MCF 10A (cell line): Measurements from ENCODE around the gene CEP76. TPM values are rescaled to one million over a fixed set of nuclear protein-coding genes. Genes with fewer than 3 reads are reported as not detected.
A peak's percentile ranks its signal among the peaks of the same experiment; 100 is the strongest.
"Not testable (repeated sequence)": the region's sequence is repeated elsewhere in the genome, so short reads cannot be mapped to it uniquely, and the experiment has no call there.

ENCODE experiments used
- BruUV-seq: library from RNA; stranded (reverse); fragments of 400-500 nt; replicated peaks from 2 replicates; lab custom pipeline; 2021; lab: Mats Ljungman, UMichigan
- CTCF ChIA-PET: fragments of 300-600 bp; sonication (Branson Sonifier 250); formaldehyde crosslinking; extraction: SDS; loops from one replicate; lab custom pipeline; 2021; ENCODE audit warnings: antibody characterized with exemption, inconsistent platforms; lab: Yijun Ruan, JAX
- POLR2A ChIA-PET: fragments of 300-600, 350-650 bp; sonication (Branson Sonifier 250); formaldehyde crosslinking; extraction: SDS; loops from one replicate; lab custom pipeline; 2020; ENCODE audit warnings: antibody characterized with exemption, inconsistent platforms; lab: Yijun Ruan, JAX
- DNase-seq: peaks from one replicate; pipeline ENCODE4 v3.0.0-alpha.2; 2018; ENCODE audit not compliant: unreplicated experiment
- H3K27ac Mint-ChIP-seq: one replicate; pipeline ENCODE4 v1.8.0; 2022; ENCODE audit warnings: mild to moderate bottlenecking, low read depth, mixed read lengths; ENCODE audit not compliant: unreplicated experiment
- H3K27me3 Mint-ChIP-seq: one replicate; pipeline ENCODE4 v1.8.0; 2022; ENCODE audit warnings: mixed read lengths; ENCODE audit not compliant: insufficient read depth, unreplicated experiment
- H3K36me3 Mint-ChIP-seq: one replicate; pipeline ENCODE4 v1.8.0; 2022; ENCODE audit warnings: mild to moderate bottlenecking, moderate library complexity, mixed read lengths; ENCODE audit not compliant: insufficient read depth, unreplicated experiment
- H3K4me1 Mint-ChIP-seq: one replicate; pipeline ENCODE4 v1.8.0; 2022; ENCODE audit warnings: mixed read lengths; ENCODE audit not compliant: insufficient read depth, unreplicated experiment
- H3K4me3 Mint-ChIP-seq: one replicate; pipeline ENCODE4 v1.8.0; 2022; ENCODE audit warnings: mild to moderate bottlenecking, moderate library complexity, mixed read lengths; ENCODE audit not compliant: unreplicated experiment
- H3K9me3 Mint-ChIP-seq: one replicate; pipeline ENCODE4 v1.8.0; 2022; ENCODE audit warnings: mixed read lengths; ENCODE audit not compliant: unreplicated experiment
- intact Hi-C: fragments of 100-400 bp; cut with micrococcal nuclease; formaldehyde crosslinking; loops from 2 replicates; pipeline ENCODE4 v1.14.1; 2022
- total RNA-seq: library from RNA; stranded (reverse); gene quantifications from 2 replicates; pipeline ENCODE4 v1.2.3, GENCODE V29; 2022
- TF ChIP-seq, protein P1 (sequence below): fragments of 200-600 bp; IDR thresholded peaks from one replicate; pipeline ENCODE4 v1.8.0; 2022; ENCODE audit warnings: antibody characterized with exemption, mild to moderate bottlenecking; ENCODE audit not compliant: unreplicated experiment

Gene CEP76
- total RNA-seq, 1 experiment from 2014 or later = 4.9 TPM

DNA sequence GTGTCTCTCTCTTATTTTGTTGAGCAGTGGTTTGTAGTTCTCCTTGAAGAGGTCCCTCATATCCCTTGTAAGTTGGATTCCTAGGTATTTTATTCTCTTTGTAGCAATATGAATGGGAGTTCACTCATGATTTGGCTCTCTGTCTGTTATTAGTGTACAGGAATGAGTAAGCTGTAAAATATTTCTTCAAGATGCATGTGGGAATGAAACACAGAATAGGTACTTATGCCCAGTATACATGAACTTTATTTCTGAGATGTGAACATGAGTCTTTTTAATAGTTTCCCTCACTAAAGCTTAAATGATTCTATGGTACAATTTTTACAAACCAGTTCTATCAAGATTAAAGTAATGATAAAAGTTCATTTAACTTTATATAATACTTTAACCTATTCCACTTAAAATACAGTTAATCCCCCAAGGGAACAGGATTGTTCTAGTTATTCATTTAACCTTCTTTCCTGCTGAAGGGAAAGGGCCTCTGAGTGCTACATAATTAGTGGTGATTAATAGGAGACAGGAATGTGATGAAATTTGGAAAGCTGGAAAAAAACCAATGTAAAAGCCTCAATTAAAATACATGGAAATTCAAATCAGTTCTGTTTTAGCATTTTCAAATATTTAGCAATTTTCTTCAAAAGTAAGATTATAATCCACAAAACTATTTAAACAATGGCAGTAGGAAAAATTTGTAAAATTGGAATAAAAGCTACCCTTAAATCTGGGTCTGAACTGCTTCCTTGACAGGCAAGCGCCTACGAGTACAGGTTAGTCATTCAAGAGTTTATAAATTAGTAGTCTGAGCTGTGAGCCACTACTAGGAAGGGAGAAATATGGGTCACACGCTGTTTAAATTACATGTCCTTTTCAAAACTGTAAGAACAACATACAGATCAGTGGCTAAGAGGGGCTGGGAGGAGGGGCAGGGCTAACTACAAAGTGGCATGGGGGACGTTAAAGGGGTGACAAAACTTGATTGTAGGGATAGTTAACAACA lies 73.5 kb downstream of the CEP76 start:
- H3K9me3 Mint-ChIP-seq = no peaks in the 10 kb centered on the region
- peaks cover 6% of the 10 kb centered on the region for H3K36me3 Mint-ChIP-seq
- H3K27ac Mint-ChIP-seq = peak overlapping the region; percentile 71
- peaks cover 26% of the 10 kb centered on the region for H3K4me1 Mint-ChIP-seq
- no TSS peak for BruUV-seq
- peak; percentile 52 for DNase-seq
- TF ChIP-seq, protein P1, sequence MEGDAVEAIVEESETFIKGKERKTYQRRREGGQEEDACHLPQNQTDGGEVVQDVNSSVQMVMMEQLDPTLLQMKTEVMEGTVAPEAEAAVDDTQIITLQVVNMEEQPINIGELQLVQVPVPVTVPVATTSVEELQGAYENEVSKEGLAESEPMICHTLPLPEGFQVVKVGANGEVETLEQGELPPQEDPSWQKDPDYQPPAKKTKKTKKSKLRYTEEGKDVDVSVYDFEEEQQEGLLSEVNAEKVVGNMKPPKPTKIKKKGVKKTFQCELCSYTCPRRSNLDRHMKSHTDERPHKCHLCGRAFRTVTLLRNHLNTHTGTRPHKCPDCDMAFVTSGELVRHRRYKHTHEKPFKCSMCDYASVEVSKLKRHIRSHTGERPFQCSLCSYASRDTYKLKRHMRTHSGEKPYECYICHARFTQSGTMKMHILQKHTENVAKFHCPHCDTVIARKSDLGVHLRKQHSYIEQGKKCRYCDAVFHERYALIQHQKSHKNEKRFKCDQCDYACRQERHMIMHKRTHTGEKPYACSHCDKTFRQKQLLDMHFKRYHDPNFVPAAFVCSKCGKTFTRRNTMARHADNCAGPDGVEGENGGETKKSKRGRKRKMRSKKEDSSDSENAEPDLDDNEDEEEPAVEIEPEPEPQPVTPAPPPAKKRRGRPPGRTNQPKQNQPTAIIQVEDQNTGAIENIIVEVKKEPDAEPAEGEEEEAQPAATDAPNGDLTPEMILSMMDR = no peak
- intact Hi-C loops = no loop called here
- no peaks in the 10 kb centered on the region for H3K27me3 Mint-ChIP-seq
- H3K4me3 Mint-ChIP-seq = no peak overlapping the region
- ChIA-PET CTCF (interaction anchor here (0.6 to 0.9 kb wide), 2 partner anchors 12 to 595 kb away, joined by 3 read pairs; no protein-coding TSS in a partner anchor), POLR2A (interaction anchor here (1.1 to 4.4 kb wide), 10 partner anchors 9 to 222 kb away, joined by 3 to 44 read pairs (median 10); partner anchors contain the start of genes PRELID3A and SPIRE1)

DNA sequence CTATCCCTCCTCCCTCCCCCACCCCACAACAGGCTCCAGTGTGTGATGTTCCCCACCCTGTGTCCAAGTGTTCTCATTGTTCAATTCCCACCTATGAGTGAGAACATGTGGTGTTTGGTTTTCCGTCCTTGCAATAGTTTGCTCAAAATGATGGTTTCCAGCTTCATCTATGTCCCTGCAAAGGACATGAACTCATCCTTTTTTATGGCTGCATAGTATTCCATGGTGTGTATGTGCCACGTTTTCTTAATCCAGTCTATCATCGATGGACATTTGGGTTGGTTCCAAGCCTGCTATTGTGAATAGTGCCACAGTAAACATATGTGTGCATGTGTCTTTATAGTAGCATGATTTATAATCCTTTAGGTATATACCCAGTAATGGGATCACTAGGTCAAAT lies 75.3 kb downstream of the CEP76 start:
- POLR2A ChIA-PET, DNase-seq, BruUV-seq, H3K27ac Mint-ChIP-seq, H3K4me3 Mint-ChIP-seq, H3K27me3 Mint-ChIP-seq, intact Hi-C loops, H3K9me3 Mint-ChIP-seq: not testable (repeated sequence)
- H3K36me3 Mint-ChIP-seq = peaks cover 12% of the 10 kb centered on the region
- peaks cover 27% of the 10 kb centered on the region for H3K4me1 Mint-ChIP-seq
- CTCF ChIA-PET = interaction anchor here (0.7 kb wide), 1 partner anchor 14 kb away, joined by 3 read pairs; no protein-coding TSS in a partner anchor

DNA sequence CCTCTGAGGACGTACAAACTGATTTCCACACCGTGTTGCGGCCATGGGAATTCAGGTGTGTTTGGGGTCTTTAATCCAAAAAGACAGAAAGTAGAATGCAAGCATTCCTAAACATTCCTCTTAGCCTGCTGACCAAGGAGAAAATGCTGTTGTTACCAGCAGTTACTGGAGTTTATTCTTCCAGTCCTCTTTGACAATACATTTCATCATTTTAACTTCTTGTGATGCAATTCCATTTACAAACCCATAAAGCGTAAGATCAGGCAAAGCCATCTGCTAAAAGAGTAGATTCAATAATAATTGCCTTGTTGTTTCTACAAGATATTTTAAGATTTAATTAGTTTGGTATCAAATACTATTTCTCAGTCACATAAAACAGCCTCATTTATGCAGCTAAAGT lies 77.3 kb downstream of the CEP76 start:
- Mint-ChIP-seq H3K27me3 (no peaks in the 10 kb centered on the region), H3K36me3 (peaks cover 12% of the 10 kb centered on the region), H3K4me1 (peaks cover 32% of the 10 kb centered on the region), H3K9me3 (no peaks in the 10 kb centered on the region), H3K4me3 (no peak overlapping the region), H3K27ac (no peak overlapping the region)
- TF ChIP-seq, protein P1 = no peak
- POLR2A ChIA-PET = interaction anchor here (0.8 to 1.7 kb wide), 2 partner anchors 13 to 18 kb away, joined by 5 to 7 read pairs; no protein-coding TSS in a partner anchor
- BruUV-seq = no TSS peak
- intact Hi-C loops = no loop called here
- peak; percentile 24 for DNase-seq
- CTCF ChIA-PET = no interaction called here

Other genes starting within 250 kb of the CEP76 start
- 64.8 and 78.2 TPM in 2 replicates for gene SPIRE1, start 44.6 kb downstream of the CEP76 start, total RNA-seq
- 88.6 and 100 TPM in 2 replicates for gene PSMG2, start 319 bp upstream of the CEP76 start, total RNA-seq
- gene PTPN2, start 181.5 kb upstream of the CEP76 start, total RNA-seq = 60.0 and 75.2 TPM in 2 replicates
- gene SEH1L, start 245.3 kb upstream of the CEP76 start, total RNA-seq = 108 and 139 TPM in 2 replicates